Peyer's patch (tissue), 4 donors: ENCODE results near the gene FAM184A. TPM values are rescaled to one million over a fixed set of nuclear protein-coding genes. Genes with fewer than 3 reads are reported as not detected.

ENCODE experiments used
- DNase-seq, 3 donors: peaks; one replicate each; pipeline ENCODE4 v3.0.0-alpha.2; 2017 to 2019
- H3K27ac ChIP-seq, 4 donors: fragments of 200-600 bp; sonication (generic); one replicate each; pipeline ENCODE4 v1.5.1; 2016 to 2019
- H3K27me3 ChIP-seq, 2 donors: fragments of 200-600 bp; sonication (generic); one replicate each; pipeline ENCODE4 v1.5.1; 2019
- H3K36me3 ChIP-seq, 3 donors: fragments of 200-600 bp; sonication (generic); one replicate each; pipeline ENCODE4 v1.5.1; 2016 to 2019
- H3K4me1 ChIP-seq, 4 donors: fragments of 200-600 bp; sonication (generic); one replicate each; pipeline ENCODE4 v1.5.1; 2016 to 2019
- H3K4me3 ChIP-seq, 4 donors: fragments of 200-600 bp; sonication (generic); 1 replicate in 3 of 4; 2 replicates in 1 of 4; pipeline ENCODE4 v1.5.1; 2016 to 2019; ENCODE audit warnings: mild to moderate bottlenecking in 1 of 4
- H3K9me3 ChIP-seq, 4 donors: fragments of 200-600 bp; sonication (generic); one replicate each; pipeline ENCODE4 v1.5.1; 2016 to 2019; ENCODE audit warnings: mild to moderate bottlenecking in 1 of 4
- CTCF ChIP-seq, 6 experiments: fragments of 450-650 bp in 4 of 6; fragments of 200-600 bp in 2 of 6; sonication (generic) in 1 of 6; IDR thresholded peaks; one replicate each; pipeline ENCODE4 v1.5.1; 2017 to 2019; ENCODE audit warnings: antibody characterized with exemption in 6 of 6, mild to moderate bottlenecking in 3 of 6, moderate library complexity in 1 of 6
- POLR2A ChIP-seq, 2 donors: fragments of 450-650 bp; IDR thresholded peaks; one replicate each; pipeline ENCODE4 v1.5.1; 2017; ENCODE audit warnings: antibody characterized with exemption in 2 of 2, mild to moderate bottlenecking in 2 of 2, moderate library complexity in 2 of 2
- total RNA-seq, 4 donors: library from RNA; depleted of rRNA; stranded (reverse); fragments of >200 nt; gene quantifications; one replicate each; pipeline ENCODE4 v1.1.0, GENCODE V29; 2016

Gene FAM184A
- total RNA-seq, 4 donors from 2014 or later: 2.7 to 11.9 (median 8.8) TPM

- Histone ChIP-seq H3K4me3 (no peak overlapping the region), H3K9me3 (no peaks in the 10 kb centered on the region), H3K27ac (no peak overlapping the region), H3K4me1 (no peaks in the 10 kb centered on the region), H3K36me3 (no peaks in the 10 kb centered on the region), H3K27me3 (no peaks in the 10 kb centered on the region)
- no peak for DNase-seq
- TF ChIP-seq CTCF (IDR thresholded peaks at IDR 0.05) (no peak), POLR2A (IDR thresholded peaks at IDR 0.05) (no peak)
These were observed 18.1 kb downstream of the FAM184A start for GRCh38 chr6:119060255-119060907.

- Histone ChIP-seq H3K9me3 (no peaks in the 10 kb centered on the region), H3K27ac (no peak overlapping the region), H3K36me3 (no peaks in the 10 kb centered on the region), H3K4me3 (no peak overlapping the region), H3K27me3 (no peaks in the 10 kb centered on the region), H3K4me1 (no peaks in the 10 kb centered on the region)
- DNase-seq: no peak
- TF ChIP-seq CTCF (IDR thresholded peaks at IDR 0.05) (no peak), POLR2A (IDR thresholded peaks at IDR 0.05) (no peak)
These were observed 23.4 kb downstream of the FAM184A start for GRCh38 chr6:119055069-119055468.

GRCh38 chr6:119052987-119053386, 25.5 kb downstream of the FAM184A start:
- no peaks in the 10 kb centered on the region for H3K36me3 ChIP-seq
- H3K4me3 ChIP-seq: no peak overlapping the region
- H3K27me3 ChIP-seq: no peaks in the 10 kb centered on the region
- TF ChIP-seq POLR2A (IDR thresholded peaks at IDR 0.05): no peak
- no peak for TF ChIP-seq CTCF (IDR thresholded peaks at IDR 0.05)
- H3K27ac ChIP-seq: no peak overlapping the region
- no peaks in the 10 kb centered on the region for H3K9me3 ChIP-seq
- DNase-seq: no peak
- H3K4me1 ChIP-seq: no peaks in the 10 kb centered on the region

- Histone ChIP-seq H3K27ac (no peak overlapping the region), H3K4me3 (no peak overlapping the region), H3K9me3 (no peaks in the 10 kb centered on the region), H3K36me3 (no peaks in the 10 kb centered on the region), H3K27me3 (no peaks in the 10 kb centered on the region), H3K4me1 (no peaks in the 10 kb centered on the region)
- TF ChIP-seq POLR2A (IDR thresholded peaks at IDR 0.05) (no peak), CTCF (IDR thresholded peaks at IDR 0.05) (no peak)
- no peak for DNase-seq
These were observed 26.1 kb downstream of the FAM184A start for GRCh38 chr6:119052292-119052889.

- Histone ChIP-seq H3K4me1 (no peaks in the 10 kb centered on the region), H3K27me3 (no peaks in the 10 kb centered on the region), H3K4me3 (no peak overlapping the region), H3K9me3 (no peaks in the 10 kb centered on the region), H3K27ac (no peak overlapping the region), H3K36me3 (no peaks in the 10 kb centered on the region)
- DNase-seq: no peak
- TF ChIP-seq POLR2A (IDR thresholded peaks at IDR 0.05) (no peak), CTCF (IDR thresholded peaks at IDR 0.05) (no peak)
These were observed 34.2 kb downstream of the FAM184A start for GRCh38 chr6:119044255-119044654.
